Measurements from ENCODE around the gene TXNRD3.
"Not testable (repeated sequence)": the region's sequence is repeated elsewhere in the genome, so short reads cannot be mapped to it uniquely, and the experiment has no call there.

DNA sequence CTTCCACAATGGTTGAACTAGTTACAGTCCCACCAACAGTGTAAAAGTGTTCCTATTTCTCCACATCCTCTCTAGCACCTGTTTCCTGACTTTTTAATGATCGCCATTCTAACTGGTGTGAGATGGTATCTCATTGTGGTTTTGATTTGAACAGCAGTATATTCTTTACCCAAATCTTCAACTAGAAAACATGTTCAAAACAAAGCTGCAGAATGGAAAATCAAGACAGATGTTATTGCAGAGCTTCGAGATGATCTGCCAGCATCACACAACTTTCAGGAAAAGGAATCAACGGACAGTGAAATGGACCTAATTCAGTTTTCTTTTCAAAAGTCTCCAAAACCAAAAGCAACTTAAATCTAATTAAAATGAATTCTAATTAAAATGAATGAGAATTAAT is 29.2 kb downstream of the TXNRD3 start:
- TF ChIP-seq, protein P1, sequence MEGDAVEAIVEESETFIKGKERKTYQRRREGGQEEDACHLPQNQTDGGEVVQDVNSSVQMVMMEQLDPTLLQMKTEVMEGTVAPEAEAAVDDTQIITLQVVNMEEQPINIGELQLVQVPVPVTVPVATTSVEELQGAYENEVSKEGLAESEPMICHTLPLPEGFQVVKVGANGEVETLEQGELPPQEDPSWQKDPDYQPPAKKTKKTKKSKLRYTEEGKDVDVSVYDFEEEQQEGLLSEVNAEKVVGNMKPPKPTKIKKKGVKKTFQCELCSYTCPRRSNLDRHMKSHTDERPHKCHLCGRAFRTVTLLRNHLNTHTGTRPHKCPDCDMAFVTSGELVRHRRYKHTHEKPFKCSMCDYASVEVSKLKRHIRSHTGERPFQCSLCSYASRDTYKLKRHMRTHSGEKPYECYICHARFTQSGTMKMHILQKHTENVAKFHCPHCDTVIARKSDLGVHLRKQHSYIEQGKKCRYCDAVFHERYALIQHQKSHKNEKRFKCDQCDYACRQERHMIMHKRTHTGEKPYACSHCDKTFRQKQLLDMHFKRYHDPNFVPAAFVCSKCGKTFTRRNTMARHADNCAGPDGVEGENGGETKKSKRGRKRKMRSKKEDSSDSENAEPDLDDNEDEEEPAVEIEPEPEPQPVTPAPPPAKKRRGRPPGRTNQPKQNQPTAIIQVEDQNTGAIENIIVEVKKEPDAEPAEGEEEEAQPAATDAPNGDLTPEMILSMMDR (IDR thresholded peaks at IDR 0.05 in 8 of 11, conservative IDR thresholded peaks at IDR 0.05 in 3 of 11): not testable (repeated sequence)
- TF ChIP-seq POLR2AphosphoS5, POLR2A (IDR thresholded peaks at IDR 0.05): not testable (repeated sequence)

Data from spleen (tissue), 7 donors.